GM18868 (cell line): ENCODE results near the gene TLX2.

ENCODE experiments used
- ATAC-seq: cut with Tn5 transposase; IDR thresholded peaks from one replicate; pipeline ENCODE4 v1.9.1; 2021; ENCODE audit warnings: mild to moderate bottlenecking, moderate library complexity; ENCODE audit not compliant: unreplicated experiment

TLX2 gene

GRCh38 chr2:74531666-74532065 lies 17.4 kb downstream of the TLX2 start:
- ATAC-seq = no peak

GRCh38 chr2:74532222-74532621 lies 18.0 kb downstream of the TLX2 start:
- ATAC-seq = no peak

- ATAC-seq = no peak
Observed at GRCh38 chr2:74533464-74533863, 19.2 kb downstream of the TLX2 start.

GRCh38 chr2:74534411-74534810 lies 20.2 kb downstream of the TLX2 start:
- ATAC-seq = no peak

- no peak for ATAC-seq
Observed at GRCh38 chr2:74535440-74535965, 21.3 kb downstream of the TLX2 start.

GRCh38 chr2:74536166-74536950 lies 22.1 kb downstream of the TLX2 start:
- no peak for ATAC-seq

GRCh38 chr2:74537140-74537539 lies 22.9 kb downstream of the TLX2 start:
- ATAC-seq = no peak

- ATAC-seq = peak; percentile 77
Observed at GRCh38 chr2:74538881-74539339, 24.7 kb downstream of the TLX2 start.

- no peak for ATAC-seq
Observed at GRCh38 chr2:74540291-74540690, 26.0 kb downstream of the TLX2 start.

GRCh38 chr2:74542978-74543377 lies 28.7 kb downstream of the TLX2 start:
- ATAC-seq = no peak

GRCh38 chr2:74544634-74545033 lies 30.4 kb downstream of the TLX2 start:
- ATAC-seq = no peak

GRCh38 chr2:74546004-74546403 lies 31.8 kb downstream of the TLX2 start:
- no peak for ATAC-seq

GRCh38 chr2:74548285-74548899 lies 34.1 kb downstream of the TLX2 start:
- ATAC-seq = no peak

GRCh38 chr2:74548900-74549826 lies 34.9 kb downstream of the TLX2 start:
- ATAC-seq = peak; percentile 38

- ATAC-seq = no peak
Observed at GRCh38 chr2:74550231-74550630, 36.0 kb downstream of the TLX2 start.

- no peak for ATAC-seq
Observed at GRCh38 chr2:74551530-74551929, 37.3 kb downstream of the TLX2 start.

GRCh38 chr2:74551942-74552913 lies 38.0 kb downstream of the TLX2 start:
- no peak for ATAC-seq

GRCh38 chr2:74552914-74553811 lies 38.9 kb downstream of the TLX2 start:
- no peak for ATAC-seq
